Trophoblast cell (in vitro differentiated cells and primary cell): Measurements from ENCODE around the gene NCOA3.

ENCODE experiments used
- DNase-seq, 2 donors: peaks; one replicate each; pipeline ENCODE4 v3.0.0-alpha.2; 2016
- H2AFZ ChIP-seq: 2 replicates; pipeline ENCODE4 v1.6.1; 2013; ENCODE audit warnings: low read length, moderate library complexity, mild to moderate bottlenecking; ENCODE audit not compliant: insufficient read depth, poor library complexity
- H2AK5ac ChIP-seq: 2 replicates; pipeline ENCODE4 v1.6.1; 2013; ENCODE audit warnings: mild to moderate bottlenecking, low read length
- H2BK120ac ChIP-seq: 2 replicates; pipeline ENCODE4 v1.6.1; 2013; ENCODE audit warnings: low read length, mild to moderate bottlenecking, moderate library complexity; ENCODE audit not compliant: insufficient read depth, poor library complexity
- H2BK12ac ChIP-seq: 2 replicates; pipeline ENCODE4 v1.6.1; 2013; ENCODE audit warnings: mild to moderate bottlenecking, low read length, moderate library complexity
- H2BK5ac ChIP-seq: 2 replicates; pipeline ENCODE4 v1.6.1; 2013; ENCODE audit warnings: low read length, low read depth, moderate library complexity, mild to moderate bottlenecking; ENCODE audit not compliant: poor library complexity
- H3K14ac ChIP-seq: 2 replicates; pipeline ENCODE4 v1.6.1; 2013; ENCODE audit warnings: mild to moderate bottlenecking, low read length
- H3K18ac ChIP-seq: 2 replicates; pipeline ENCODE4 v1.6.1; 2013; ENCODE audit warnings: mild to moderate bottlenecking, low read length
- H3K23ac ChIP-seq: 2 replicates; pipeline ENCODE4 v1.6.1; 2013; ENCODE audit warnings: low read length
- H3K27ac ChIP-seq: 2 replicates; pipeline ENCODE4 v1.5.1; 2013; ENCODE audit warnings: low read depth, mild to moderate bottlenecking, inconsistent platforms, low read length, moderate library complexity
- H3K27me3 ChIP-seq: 2 replicates; pipeline ENCODE4 v1.6.1; 2013; ENCODE audit warnings: inconsistent platforms, mild to moderate bottlenecking, low read length, moderate library complexity; ENCODE audit not compliant: insufficient read depth
- H3K36me3 ChIP-seq, 2 experiments: 1 replicate in 1 of 2; 2 replicates in 1 of 2; pipeline ENCODE4 v1.6.1; 2013; ENCODE audit warnings: low read length in 2 of 2, mild to moderate bottlenecking in 2 of 2, moderate library complexity in 1 of 2; ENCODE audit not compliant: insufficient read depth in 2 of 2, control insufficient read depth in 1 of 2
- H3K4ac ChIP-seq: 2 replicates; pipeline ENCODE4 v1.6.1; 2013; ENCODE audit warnings: low read depth, mild to moderate bottlenecking, low read length, moderate library complexity
- H3K4me1 ChIP-seq, 2 experiments: 1 replicate in 1 of 2; 2 replicates in 1 of 2; pipeline ENCODE4 v1.6.1; 2013; ENCODE audit warnings: low read length in 2 of 2, mild to moderate bottlenecking in 2 of 2, moderate library complexity in 1 of 2; ENCODE audit not compliant: insufficient read depth in 2 of 2, control insufficient read depth in 1 of 2
- H3K4me2 ChIP-seq: 2 replicates; pipeline ENCODE4 v1.6.1; 2013; ENCODE audit warnings: inconsistent platforms, mild to moderate bottlenecking, low read length, moderate library complexity
- H3K4me3 ChIP-seq: 2 replicates; pipeline ENCODE4 v1.5.1; 2013; ENCODE audit warnings: mild to moderate bottlenecking, low read depth, low read length, inconsistent platforms
- H3K79me1 ChIP-seq: one replicate; pipeline ENCODE4 v1.6.1; 2013; ENCODE audit warnings: low read length
- H3K79me2 ChIP-seq: 2 replicates; pipeline ENCODE4 v1.6.1; 2013; ENCODE audit warnings: low read length, mild to moderate bottlenecking; ENCODE audit not compliant: control insufficient read depth, insufficient read depth, poor library complexity
- H3K9ac ChIP-seq: 2 replicates; pipeline ENCODE4 v1.6.1; 2013; ENCODE audit warnings: mild to moderate bottlenecking, low read length
- H3K9me3 ChIP-seq: 2 replicates; pipeline ENCODE4 v1.6.1; 2013; ENCODE audit warnings: low read depth, mild to moderate bottlenecking, control low read depth, inconsistent platforms, low read length; ENCODE audit not compliant: insufficient read depth
- H4K12ac ChIP-seq: 2 replicates; pipeline ENCODE4 v1.6.1; 2013; ENCODE audit warnings: low read depth, mild to moderate bottlenecking, low read length, moderate library complexity
- H4K8ac ChIP-seq: 2 replicates; pipeline ENCODE4 v1.6.1; 2013; ENCODE audit warnings: low read depth, mild to moderate bottlenecking, low read length, moderate library complexity
- H4K91ac ChIP-seq: one replicate; pipeline ENCODE4 v1.6.1; 2013; ENCODE audit warnings: low read depth, mild to moderate bottlenecking, low read length, moderate library complexity
- WGBS: extraction: QIAGEN DNeasy Blood & Tissue Kit; methylation state at CpG from one replicate; pipeline ENCODE4 v1.1.7; 2013; ENCODE audit warnings: missing lambda C conversion rate; ENCODE audit not compliant: insufficient read length, insufficient coverage; ENCODE audit errors: extremely low coverage; 5-methylcytosine and 5-hydroxymethylcytosine counted together

The NCOA3 gene

DNA sequence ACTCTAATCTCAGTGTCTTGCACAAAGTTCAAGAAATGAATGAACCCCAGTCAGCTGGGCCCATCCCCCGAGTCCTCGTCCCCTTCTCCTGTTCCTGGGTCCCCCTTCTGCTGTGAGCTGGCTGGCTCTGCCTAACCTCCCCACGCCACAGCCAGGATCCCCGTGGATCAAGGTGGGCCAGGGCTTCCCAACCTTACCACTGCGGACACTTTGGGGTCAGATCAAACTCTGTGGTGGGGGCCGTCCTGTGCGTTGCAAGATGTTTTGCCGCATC is 167.4 kb downstream of the NCOA3 start:
- Histone ChIP-seq H3K4me3 (no peak overlapping the region), H2BK120ac (no peak overlapping the region)
- no CpG with 5 or more reads among the region's 8 CpGs for WGBS

DNA sequence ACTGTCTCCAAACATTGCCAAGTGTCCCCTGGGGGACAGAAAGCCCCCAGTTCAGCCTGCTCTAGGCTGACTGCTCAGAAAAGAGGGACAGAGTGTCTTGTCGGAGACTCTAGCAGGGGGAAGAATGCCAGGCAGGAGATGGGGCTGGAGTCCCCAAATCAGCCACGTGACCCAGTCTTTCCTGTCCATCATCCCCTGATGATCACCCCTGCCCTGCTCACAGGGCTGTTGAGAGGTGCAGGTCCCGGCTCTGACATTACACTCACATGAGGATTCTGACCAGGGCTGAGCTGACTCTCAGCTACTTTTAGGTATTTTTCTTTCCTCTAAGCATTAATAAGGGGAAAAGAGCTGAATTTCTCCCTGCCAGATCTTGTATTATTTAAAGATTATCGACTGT is 167.8 kb downstream of the NCOA3 start:
- Histone ChIP-seq H3K23ac (no peak overlapping the region), H4K91ac (no peak overlapping the region), H2AK5ac (no peak overlapping the region), H3K9ac (no peak overlapping the region), H3K14ac (no peak overlapping the region), H3K4me2 (no peak overlapping the region), H3K9me3 (peaks cover 3% of the 10 kb centered on the region), H3K79me2 (peaks cover 1% of the 10 kb centered on the region), H2BK120ac (no peak overlapping the region), H3K79me1 (peaks cover 7% of the 10 kb centered on the region), H3K18ac (no peak overlapping the region), H4K12ac (no peak overlapping the region), H2AFZ (no peak overlapping the region), H3K36me3 (peaks cover 18 to 20% of the 10 kb centered on the region in 2 experiments), H3K27me3 (no peaks in the 10 kb centered on the region), H3K4me3 (no peak overlapping the region), H3K27ac (no peak overlapping the region), H3K4me1 (peaks cover 12 to 13% of the 10 kb centered on the region in 2 experiments), H2BK12ac (no peak overlapping the region), H2BK5ac (no peak overlapping the region), H4K8ac (no peak overlapping the region), H3K4ac (no peak overlapping the region)
- no CpG with 5 or more reads among the region's 4 CpGs for WGBS
- DNase-seq = no peak

More for the DNA sequence above, 167.4 kb downstream of the NCOA3 start:
- peaks cover 13 to 15% of the 10 kb centered on the region in 2 experiments for H3K4me1 ChIP-seq
- no peak for DNase-seq
- no peak overlapping the region for H3K14ac ChIP-seq
- peaks cover 1% of the 10 kb centered on the region for H3K79me2 ChIP-seq
- no peak overlapping the region for H4K12ac ChIP-seq
- H2AFZ ChIP-seq = no peak overlapping the region
- H3K9me3 ChIP-seq = peaks cover 3% of the 10 kb centered on the region
- no peak overlapping the region for H3K4me2 ChIP-seq
- no peak overlapping the region for H4K8ac ChIP-seq
- no peak overlapping the region for H3K9ac ChIP-seq
- H3K27me3 ChIP-seq = no peaks in the 10 kb centered on the region
- H2BK12ac ChIP-seq = no peak overlapping the region
- H4K91ac ChIP-seq = no peak overlapping the region
- no peak overlapping the region for H3K18ac ChIP-seq
- no peak overlapping the region for H3K23ac ChIP-seq
- no peak overlapping the region for H3K4ac ChIP-seq
- no peak overlapping the region for H2BK5ac ChIP-seq
- H2AK5ac ChIP-seq = no peak overlapping the region
- H3K27ac ChIP-seq = no peak overlapping the region
- H3K79me1 ChIP-seq = peaks cover 7% of the 10 kb centered on the region
- peaks cover 17 to 18% of the 10 kb centered on the region in 2 experiments for H3K36me3 ChIP-seq

DNA sequence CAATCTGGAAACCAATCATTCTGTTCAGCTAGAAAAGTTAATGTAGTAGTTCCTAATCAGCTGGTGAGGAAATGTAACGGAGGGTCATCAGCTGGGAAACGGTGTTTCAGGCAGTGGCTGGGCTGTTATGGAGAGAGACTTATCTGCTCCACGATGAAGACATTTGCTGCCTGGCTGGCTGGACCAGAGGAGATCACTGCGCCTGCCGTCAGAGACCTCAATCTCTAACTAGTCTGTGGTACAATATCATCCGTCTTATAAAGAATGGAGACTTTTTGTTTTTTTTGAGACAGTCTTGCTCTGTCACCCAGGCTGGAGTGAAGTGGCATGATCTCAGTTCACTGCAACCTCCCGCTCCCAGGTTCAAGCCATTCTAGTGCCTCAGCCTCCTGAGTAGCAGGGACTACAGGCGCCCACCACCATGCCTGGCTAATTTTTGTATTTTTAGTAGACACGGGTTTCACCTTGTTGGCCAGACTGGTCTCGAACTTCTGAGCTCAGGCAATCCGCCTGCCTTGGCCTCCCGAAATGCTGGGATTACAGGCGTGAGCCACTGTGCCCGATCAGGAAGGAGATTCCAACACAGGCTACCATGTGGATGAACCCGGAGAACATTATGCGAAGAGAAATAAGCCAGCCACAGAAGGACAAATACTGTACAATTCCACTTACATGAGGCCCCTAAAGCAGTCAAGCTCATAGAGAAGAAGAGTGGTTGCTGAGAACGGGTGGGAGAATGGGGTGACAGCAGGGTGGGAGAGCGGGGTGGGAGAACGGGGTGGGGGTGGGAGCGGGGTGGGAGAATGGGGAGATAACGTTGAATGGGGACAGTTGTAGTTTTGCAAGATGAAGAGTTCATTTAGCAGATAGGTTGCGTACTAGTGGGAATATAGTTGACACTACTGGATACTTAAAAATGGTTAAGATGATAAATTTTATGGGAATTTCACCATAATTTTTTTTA is 168.5 kb downstream of the NCOA3 start:
- H2AK5ac ChIP-seq = no peak overlapping the region
- no peak overlapping the region for H4K8ac ChIP-seq
- H4K12ac ChIP-seq = no peak overlapping the region
- H3K4me2 ChIP-seq = no peak overlapping the region
- WGBS = 100% methylated on average over 2 of the region's 22 CpGs
- no peaks in the 10 kb centered on the region for H3K27me3 ChIP-seq
- H2AFZ ChIP-seq = no peak overlapping the region
- no peak overlapping the region for H4K91ac ChIP-seq
- no peak overlapping the region for H3K4ac ChIP-seq
- H3K9me3 ChIP-seq = peaks cover 3% of the 10 kb centered on the region
- DNase-seq = no peak
- H2BK120ac ChIP-seq = no peak overlapping the region
- H3K27ac ChIP-seq = no peak overlapping the region
- peaks cover 17 to 18% of the 10 kb centered on the region in 2 experiments for H3K36me3 ChIP-seq
- no peak overlapping the region for H3K4me3 ChIP-seq
- H3K18ac ChIP-seq = no peak overlapping the region
- peaks cover 6 to 7% of the 10 kb centered on the region in 2 experiments for H3K4me1 ChIP-seq
- peaks cover 7% of the 10 kb centered on the region for H3K79me1 ChIP-seq
- no peak overlapping the region for H3K9ac ChIP-seq
- no peak overlapping the region for H3K14ac ChIP-seq
- no peak overlapping the region for H2BK5ac ChIP-seq
- peaks cover 1% of the 10 kb centered on the region for H3K79me2 ChIP-seq
- no peak overlapping the region for H3K23ac ChIP-seq
- H2BK12ac ChIP-seq = no peak overlapping the region

- H2AFZ ChIP-seq = no peak overlapping the region
- no peak overlapping the region for H4K8ac ChIP-seq
- H3K27me3 ChIP-seq = no peaks in the 10 kb centered on the region
- peaks cover under 1% of the 10 kb centered on the region for H3K79me1 ChIP-seq
- no peak overlapping the region for H2BK12ac ChIP-seq
- H2BK5ac ChIP-seq = no peak overlapping the region
- no peak overlapping the region for H3K9ac ChIP-seq
- H2BK120ac ChIP-seq = no peak overlapping the region
- no peak overlapping the region for H3K4me2 ChIP-seq
- H4K91ac ChIP-seq = no peak overlapping the region
- no peak overlapping the region for H3K4me3 ChIP-seq
- no peak overlapping the region for H3K23ac ChIP-seq
- H3K4ac ChIP-seq = no peak overlapping the region
- no peak overlapping the region for H2AK5ac ChIP-seq
- H3K79me2 ChIP-seq = no peaks in the 10 kb centered on the region
- DNase-seq = no peak
- peaks cover 3% of the 10 kb centered on the region for H3K9me3 ChIP-seq
- no peaks in the 10 kb centered on the region for H3K4me1 ChIP-seq
- peaks cover 15 to 18% of the 10 kb centered on the region in 2 experiments for H3K36me3 ChIP-seq
- no peak overlapping the region for H3K18ac ChIP-seq
- H4K12ac ChIP-seq = no peak overlapping the region
- no peak overlapping the region for H3K27ac ChIP-seq
- WGBS = no CpG with 5 or more reads among the region's 10 CpGs
- no peak overlapping the region for H3K14ac ChIP-seq
Observed at GRCh38 chr20:47670913-47671312, 169.2 kb downstream of the NCOA3 start.
